Uterus (tissue), 2 donors: ENCODE data around the gene ZNF177.
"Not testable (repeated sequence)": the region's sequence is repeated elsewhere in the genome, so short reads cannot be mapped to it uniquely, and the experiment has no call there.

ENCODE experiments used
- CTCF ChIP-seq, 4 experiments: fragments of 200-600 bp in 2 of 4; fragments of 450-650 bp in 2 of 4; sonication (generic) in 2 of 4; IDR thresholded peaks; one replicate each; pipeline ENCODE4 v1.5.1; 2016 to 2019; ENCODE audit warnings: antibody characterized with exemption in 4 of 4, mild to moderate bottlenecking in 2 of 4, moderate library complexity in 1 of 4
- POLR2A ChIP-seq, 2 donors: fragments of 450-650 bp; IDR thresholded peaks; one replicate each; pipeline ENCODE4 v1.6.1; 2016; ENCODE audit warnings: antibody characterized with exemption in 2 of 2, mild to moderate bottlenecking in 1 of 2, moderate library complexity in 1 of 2

DNA sequence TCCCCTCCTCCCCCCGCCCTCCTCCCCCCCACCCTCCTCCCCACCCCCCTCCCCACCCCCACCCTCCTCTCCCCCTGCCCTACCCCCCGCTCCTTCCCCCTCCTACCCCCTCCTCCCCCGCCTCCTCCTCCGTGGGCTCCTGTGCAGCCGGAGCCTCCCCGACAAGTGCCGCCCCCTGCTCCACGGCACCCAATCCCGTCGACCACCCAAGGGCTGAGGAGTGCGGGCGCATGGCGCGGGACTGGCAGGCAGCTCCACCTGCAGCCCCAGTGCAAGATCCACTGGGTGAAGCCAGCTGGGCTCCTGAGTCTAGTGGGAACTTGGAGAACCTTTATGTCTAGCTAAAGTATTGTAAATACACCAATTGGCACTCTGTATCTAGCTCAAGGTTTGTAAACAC, 41.1 kb upstream of the ZNF177 start:
- TF ChIP-seq CTCF, POLR2A (IDR thresholded peaks at IDR 0.05): not testable (repeated sequence)
